Measurements from ENCODE around the gene ETV1.

ETV1 gene

DNA sequence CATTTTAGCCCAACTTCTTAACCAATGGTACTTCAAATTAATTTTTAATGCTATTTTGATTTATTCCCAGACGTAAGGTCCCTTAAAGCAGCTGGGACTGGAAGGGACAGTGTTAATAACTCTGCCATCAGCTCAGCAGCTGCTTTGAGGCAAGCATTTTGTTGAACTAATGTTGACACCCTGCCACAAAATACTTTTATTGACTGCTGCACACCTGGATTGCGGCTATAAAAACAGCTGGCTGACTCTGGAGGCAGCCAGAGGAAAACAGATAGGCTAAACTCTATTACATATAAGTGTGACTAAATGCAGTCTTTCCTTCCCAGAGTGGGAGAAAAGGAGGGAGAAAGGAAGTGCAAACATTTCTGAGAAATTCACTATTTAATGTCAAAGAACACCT lies 77.6 kb downstream of the ETV1 start:
- no peak overlapping the region for H3K4ac ChIP-seq (ENCODE audit: low read depth, low read length)
- H3K4me2 ChIP-seq (ENCODE audit: low read length), result no peak overlapping the region
- H3K4me1 ChIP-seq (ENCODE audit: control insufficient read depth, low read depth, low read length), result no peaks in the 10 kb centered on the region
- no peaks in the 10 kb centered on the region for H3K36me3 ChIP-seq (ENCODE audit: control insufficient read depth, insufficient read depth, low read length)
- no peak overlapping the region for H3K4me3 ChIP-seq (ENCODE audit: low read length)
- no peaks in the 10 kb centered on the region for H3K79me2 ChIP-seq (ENCODE audit: control insufficient read depth, insufficient read depth, low read length)
- no peaks in the 10 kb centered on the region for H3K79me1 ChIP-seq (ENCODE audit: low read length)
- H3K23ac ChIP-seq (ENCODE audit: low read length), result no peak overlapping the region
- no peak for DNase-seq
- no peak overlapping the region for H2AK5ac ChIP-seq (ENCODE audit: low read length)
- no CpG with 5 or more reads among the region's 2 CpGs for WGBS (ENCODE audit: extremely low coverage, insufficient coverage, low lambda C conversion rate)
- H2BK5ac ChIP-seq (ENCODE audit: low read length), result no peak overlapping the region
- no peak overlapping the region for H2BK15ac ChIP-seq (replicated peaks; ENCODE audit: low read depth)
- no peak overlapping the region for H3K18ac ChIP-seq (ENCODE audit: low read length)
- H3K27ac ChIP-seq (ENCODE audit: low read depth, low read length), result no peak overlapping the region
- no peak overlapping the region for H4K5ac ChIP-seq (ENCODE audit: low read length)
- H3K9ac ChIP-seq (ENCODE audit: low read length), result no peak overlapping the region
- H2BK120ac ChIP-seq (ENCODE audit: low read depth, low read length), result no peak overlapping the region
- no peak overlapping the region for H3K56ac ChIP-seq (ENCODE audit: low read length)
- no peaks in the 10 kb centered on the region for H3K27me3 ChIP-seq (ENCODE audit: insufficient read depth, low read length, poor library complexity)
- H4K8ac ChIP-seq (ENCODE audit: low read depth, low read length), result no peak overlapping the region

DNA sequence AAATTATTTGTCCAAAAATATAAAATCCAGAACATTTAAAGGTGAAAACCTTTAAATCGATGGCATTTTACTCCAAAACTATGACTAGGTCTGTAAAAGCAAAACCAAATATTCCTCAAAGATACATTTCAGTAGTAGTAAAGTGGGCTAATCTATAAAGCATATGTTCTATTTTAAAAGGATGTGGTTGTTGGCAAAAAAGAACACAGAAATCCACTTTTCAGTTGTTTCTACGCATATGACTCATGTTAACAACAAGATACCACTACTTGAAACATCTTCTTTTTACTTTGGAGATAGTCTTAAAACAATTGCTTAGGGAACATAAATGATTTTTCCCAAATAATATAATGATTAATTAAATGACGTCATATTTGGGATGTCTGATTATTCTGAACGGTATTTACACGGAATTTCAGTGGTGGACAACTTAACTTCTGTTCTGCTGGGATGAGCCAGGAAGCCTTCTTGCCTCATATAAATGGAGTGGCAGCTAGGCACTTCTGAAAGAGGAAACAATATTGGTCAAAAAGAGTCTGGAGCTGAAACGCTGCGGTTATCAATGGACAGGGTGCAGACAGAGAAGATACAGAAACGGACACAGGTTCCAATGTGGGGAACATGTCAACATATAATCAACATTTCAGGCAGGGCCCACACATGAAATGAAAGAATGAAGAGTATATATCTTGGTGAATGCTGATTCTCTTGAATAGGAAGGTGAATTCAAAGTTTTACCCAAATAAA lies 78.5 kb downstream of the ETV1 start:
- no peaks in the 10 kb centered on the region for H3K4me1 ChIP-seq (ENCODE audit: control insufficient read depth, low read depth, low read length)
- H3K9ac ChIP-seq (ENCODE audit: low read length), result no peak overlapping the region
- no peak overlapping the region for H3K56ac ChIP-seq (ENCODE audit: low read length)
- no peaks in the 10 kb centered on the region for H3K27me3 ChIP-seq (ENCODE audit: insufficient read depth, low read length, poor library complexity)
- no peak overlapping the region for H3K4me2 ChIP-seq (ENCODE audit: low read length)
- no peak overlapping the region for H3K27ac ChIP-seq (ENCODE audit: low read depth, low read length)
- H3K23ac ChIP-seq (ENCODE audit: low read length), result no peak overlapping the region
- no peak overlapping the region for H3K4me3 ChIP-seq (ENCODE audit: low read length)
- no peak overlapping the region for H2BK5ac ChIP-seq (ENCODE audit: low read length)
- H3K36me3 ChIP-seq (ENCODE audit: control insufficient read depth, insufficient read depth, low read length), result no peaks in the 10 kb centered on the region
- peak overlapping the region; percentile 45 for H2BK120ac ChIP-seq (ENCODE audit: low read depth, low read length)
- H2BK15ac ChIP-seq (replicated peaks; ENCODE audit: low read depth), result no peak overlapping the region
- H3K4ac ChIP-seq (ENCODE audit: low read depth, low read length), result no peak overlapping the region
- WGBS (ENCODE audit: extremely low coverage, insufficient coverage, low lambda C conversion rate), result no CpG with 5 or more reads among the region's 8 CpGs
- DNase-seq, result no peak
- H3K79me2 ChIP-seq (ENCODE audit: control insufficient read depth, insufficient read depth, low read length), result no peaks in the 10 kb centered on the region
- no peak overlapping the region for H4K8ac ChIP-seq (ENCODE audit: low read depth, low read length)
- H3K79me1 ChIP-seq (ENCODE audit: low read length), result no peaks in the 10 kb centered on the region
- H3K18ac ChIP-seq (ENCODE audit: low read length), result peak overlapping the region; percentile 39
- no peak overlapping the region for H4K5ac ChIP-seq (ENCODE audit: low read length)
- H2AK5ac ChIP-seq (ENCODE audit: low read length), result no peak overlapping the region

DNA sequence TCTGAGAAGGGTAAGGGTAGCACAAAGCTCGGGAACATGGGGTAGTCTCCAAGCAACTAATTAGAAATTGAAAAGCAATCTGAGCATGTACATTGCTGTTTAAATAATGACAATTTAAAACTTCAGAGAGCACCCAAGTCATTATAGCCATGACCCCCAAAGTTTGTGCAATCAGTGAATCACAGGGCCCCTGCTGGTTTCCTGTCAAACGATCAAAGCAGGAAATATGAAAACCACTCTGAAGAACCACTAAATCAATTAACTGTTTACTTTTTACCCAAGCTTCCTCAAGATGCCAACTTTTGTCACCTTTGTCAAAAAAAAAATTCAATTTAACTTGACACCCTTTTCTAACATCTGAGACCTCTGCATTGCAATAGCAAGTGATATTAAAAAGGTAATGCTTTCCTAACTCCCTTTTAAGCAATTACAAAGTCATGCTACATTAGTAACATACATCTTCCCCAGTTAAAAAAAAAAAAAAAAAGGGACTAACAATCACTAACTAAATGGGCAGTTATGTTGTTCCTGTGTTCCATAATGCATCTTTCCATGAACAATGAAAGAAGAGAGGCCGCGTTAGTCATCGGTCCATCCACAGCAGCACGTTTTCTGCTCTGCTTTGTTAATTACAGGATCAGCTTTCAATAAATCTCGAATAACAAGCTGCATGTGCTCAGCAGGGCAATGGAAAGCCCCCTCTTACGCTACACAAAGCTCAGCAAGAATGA lies 80.6 kb downstream of the ETV1 start:
- Histone ChIP-seq H3K4me3 (ENCODE audit: low read length) (no peak overlapping the region), H3K9ac (ENCODE audit: low read length) (no peak overlapping the region), H3K4me1 (ENCODE audit: control insufficient read depth, low read depth, low read length) (no peaks in the 10 kb centered on the region), H3K4me2 (ENCODE audit: low read length) (no peak overlapping the region), H4K5ac (ENCODE audit: low read length) (no peak overlapping the region), H2BK5ac (ENCODE audit: low read length) (no peak overlapping the region), H3K36me3 (ENCODE audit: control insufficient read depth, insufficient read depth, low read length) (no peaks in the 10 kb centered on the region), H3K4ac (ENCODE audit: low read depth, low read length) (no peak overlapping the region), H4K8ac (ENCODE audit: low read depth, low read length) (no peak overlapping the region), H2BK15ac (replicated peaks; ENCODE audit: low read depth) (no peak overlapping the region), H3K23ac (ENCODE audit: low read length) (no peak overlapping the region), H3K27me3 (ENCODE audit: insufficient read depth, low read length, poor library complexity) (no peaks in the 10 kb centered on the region), H2AK5ac (ENCODE audit: low read length) (no peak overlapping the region), H3K18ac (ENCODE audit: low read length) (no peak overlapping the region), H3K27ac (ENCODE audit: low read depth, low read length) (no peak overlapping the region), H3K79me2 (ENCODE audit: control insufficient read depth, insufficient read depth, low read length) (no peaks in the 10 kb centered on the region), H3K56ac (ENCODE audit: low read length) (no peak overlapping the region), H3K79me1 (ENCODE audit: low read length) (no peaks in the 10 kb centered on the region), H2BK120ac (ENCODE audit: low read depth, low read length) (no peak overlapping the region)
- WGBS (ENCODE audit: extremely low coverage, insufficient coverage, low lambda C conversion rate), result no CpG with 5 or more reads among the region's 8 CpGs
- DNase-seq, result peak; percentile 5

DNA sequence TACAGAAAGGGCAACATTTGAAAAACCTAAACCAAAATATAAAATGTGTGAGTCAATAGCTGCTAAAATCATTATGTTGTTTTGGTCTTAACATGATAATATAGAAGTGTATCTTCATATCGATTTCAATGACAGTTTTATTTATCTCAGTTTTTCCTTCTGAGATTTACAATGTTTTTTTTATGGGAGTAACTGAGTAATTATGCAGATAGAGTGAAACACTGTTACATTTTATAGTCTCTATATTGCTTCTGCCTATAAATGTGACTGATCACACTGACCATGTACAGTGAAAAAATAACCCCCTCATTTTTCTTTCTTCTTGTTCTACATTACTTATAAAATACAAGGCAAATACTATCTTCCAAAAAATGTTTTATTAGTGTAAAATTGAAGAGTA lies 81.6 kb downstream of the ETV1 start:
- Histone ChIP-seq H4K8ac (ENCODE audit: low read depth, low read length) (no peak overlapping the region), H2BK5ac (ENCODE audit: low read length) (no peak overlapping the region), H3K36me3 (ENCODE audit: control insufficient read depth, insufficient read depth, low read length) (no peaks in the 10 kb centered on the region), H2AK5ac (ENCODE audit: low read length) (no peak overlapping the region), H2BK120ac (ENCODE audit: low read depth, low read length) (no peak overlapping the region), H3K9ac (ENCODE audit: low read length) (no peak overlapping the region), H3K4me3 (ENCODE audit: low read length) (no peak overlapping the region), H3K27ac (ENCODE audit: low read depth, low read length) (no peak overlapping the region), H4K5ac (ENCODE audit: low read length) (no peak overlapping the region), H3K18ac (ENCODE audit: low read length) (no peak overlapping the region), H3K56ac (ENCODE audit: low read length) (no peak overlapping the region), H2BK15ac (replicated peaks; ENCODE audit: low read depth) (no peak overlapping the region), H3K4me1 (ENCODE audit: control insufficient read depth, low read depth, low read length) (no peaks in the 10 kb centered on the region), H3K79me1 (ENCODE audit: low read length) (no peaks in the 10 kb centered on the region), H3K4me2 (ENCODE audit: low read length) (no peak overlapping the region), H3K23ac (ENCODE audit: low read length) (no peak overlapping the region), H3K27me3 (ENCODE audit: insufficient read depth, low read length, poor library complexity) (no peaks in the 10 kb centered on the region), H3K79me2 (ENCODE audit: control insufficient read depth, insufficient read depth, low read length) (no peaks in the 10 kb centered on the region), H3K4ac (ENCODE audit: low read depth, low read length) (no peak overlapping the region)
- WGBS (ENCODE audit: extremely low coverage, insufficient coverage, low lambda C conversion rate), result no CpG with 5 or more reads among the region's 1 CpG
- DNase-seq, result no peak

DNA sequence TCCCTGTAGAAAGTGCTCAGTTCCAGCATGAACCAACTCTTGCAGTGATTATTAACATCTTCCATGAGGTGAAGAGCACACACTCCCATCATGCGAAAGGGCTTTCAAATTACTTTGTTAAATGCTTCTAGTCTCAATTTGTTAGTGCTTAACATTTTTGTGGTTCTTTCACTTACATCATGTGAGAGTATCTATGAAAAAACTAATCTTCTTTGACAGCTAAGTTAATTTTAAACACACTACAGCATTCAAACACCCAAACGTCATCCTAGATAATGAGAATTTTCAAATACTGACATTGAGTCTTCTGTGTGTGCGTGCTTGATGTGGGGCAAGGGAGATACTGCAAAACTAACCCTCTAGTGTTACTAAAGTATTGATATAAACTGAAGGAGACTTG lies 84.8 kb downstream of the ETV1 start:
- H3K79me2 ChIP-seq (ENCODE audit: control insufficient read depth, insufficient read depth, low read length), result no peaks in the 10 kb centered on the region
- H3K4me3 ChIP-seq (ENCODE audit: low read length), result no peak overlapping the region
- H3K4me2 ChIP-seq (ENCODE audit: low read length), result no peak overlapping the region
- no peaks in the 10 kb centered on the region for H3K36me3 ChIP-seq (ENCODE audit: control insufficient read depth, insufficient read depth, low read length)
- H2BK120ac ChIP-seq (ENCODE audit: low read depth, low read length), result no peak overlapping the region
- no peak overlapping the region for H3K27ac ChIP-seq (ENCODE audit: low read depth, low read length)
- no peak overlapping the region for H2BK15ac ChIP-seq (replicated peaks; ENCODE audit: low read depth)
- H3K9ac ChIP-seq (ENCODE audit: low read length), result no peak overlapping the region
- H2BK5ac ChIP-seq (ENCODE audit: low read length), result no peak overlapping the region
- no peak overlapping the region for H3K23ac ChIP-seq (ENCODE audit: low read length)
- H3K79me1 ChIP-seq (ENCODE audit: low read length), result no peaks in the 10 kb centered on the region
- no peaks in the 10 kb centered on the region for H3K27me3 ChIP-seq (ENCODE audit: insufficient read depth, low read length, poor library complexity)
- no peak overlapping the region for H4K8ac ChIP-seq (ENCODE audit: low read depth, low read length)
- H3K4ac ChIP-seq (ENCODE audit: low read depth, low read length), result no peak overlapping the region
- H2AK5ac ChIP-seq (ENCODE audit: low read length), result no peak overlapping the region
- DNase-seq, result no peak
- H4K5ac ChIP-seq (ENCODE audit: low read length), result no peak overlapping the region
- WGBS (ENCODE audit: extremely low coverage, insufficient coverage, low lambda C conversion rate), result no CpG with 5 or more reads among the region's 3 CpGs
- H3K56ac ChIP-seq (ENCODE audit: low read length), result no peak overlapping the region
- H3K18ac ChIP-seq (ENCODE audit: low read length), result no peak overlapping the region
- no peaks in the 10 kb centered on the region for H3K4me1 ChIP-seq (ENCODE audit: control insufficient read depth, low read depth, low read length)

Data from mesendoderm (in vitro differentiated cells).